D721Med (cell line): ENCODE results near the gene TTC7B.
"Not testable (repeated sequence)": the region's sequence is repeated elsewhere in the genome, so short reads cannot be mapped to it uniquely, and the experiment has no call there.

Source experiments
- DNase-seq: peaks from one replicate; pipeline ENCODE4 v3.0.0; 2011; ENCODE audit warnings: low spot score; ENCODE audit not compliant: insufficient read length
- FAIRE-seq: peaks from 2 replicates; lab custom pipeline; 2011; peaks lifted over from hg19 to GRCh38; lab: Jason Lieb, UNC
- CTCF ChIP-seq: IDR thresholded peaks from 2 replicates; pipeline ENCODE4 v1.5.1; 2012; ENCODE audit warnings: mild to moderate bottlenecking, control low read depth; ENCODE audit not compliant: insufficient read depth; ENCODE audit errors: missing control alignments

Gene TTC7B

DNA sequence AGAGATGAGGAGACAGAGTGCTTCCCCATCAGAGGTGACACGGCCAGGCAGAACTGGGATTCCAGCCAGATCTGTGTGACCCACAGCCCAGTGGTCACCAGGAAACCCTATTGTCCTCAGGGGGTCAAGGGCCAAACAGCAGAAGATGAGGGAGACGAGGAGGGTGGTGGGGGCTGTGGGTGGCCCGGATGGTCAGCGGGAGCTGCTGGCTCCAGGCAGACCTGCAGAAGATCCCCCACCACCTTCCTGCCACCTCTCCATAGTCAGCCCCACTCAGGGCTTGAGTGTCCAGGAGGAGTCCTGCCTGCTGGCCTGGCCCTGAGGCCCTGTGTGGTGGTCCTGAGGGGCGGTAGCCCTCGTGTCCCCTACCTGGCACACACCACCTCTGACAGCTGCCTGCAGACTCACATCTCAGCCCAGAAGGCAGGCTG, 282.6 kb downstream of the TTC7B start:
- no peak for TF ChIP-seq CTCF
- FAIRE-seq (no peak), DNase-seq (no peak)

DNA sequence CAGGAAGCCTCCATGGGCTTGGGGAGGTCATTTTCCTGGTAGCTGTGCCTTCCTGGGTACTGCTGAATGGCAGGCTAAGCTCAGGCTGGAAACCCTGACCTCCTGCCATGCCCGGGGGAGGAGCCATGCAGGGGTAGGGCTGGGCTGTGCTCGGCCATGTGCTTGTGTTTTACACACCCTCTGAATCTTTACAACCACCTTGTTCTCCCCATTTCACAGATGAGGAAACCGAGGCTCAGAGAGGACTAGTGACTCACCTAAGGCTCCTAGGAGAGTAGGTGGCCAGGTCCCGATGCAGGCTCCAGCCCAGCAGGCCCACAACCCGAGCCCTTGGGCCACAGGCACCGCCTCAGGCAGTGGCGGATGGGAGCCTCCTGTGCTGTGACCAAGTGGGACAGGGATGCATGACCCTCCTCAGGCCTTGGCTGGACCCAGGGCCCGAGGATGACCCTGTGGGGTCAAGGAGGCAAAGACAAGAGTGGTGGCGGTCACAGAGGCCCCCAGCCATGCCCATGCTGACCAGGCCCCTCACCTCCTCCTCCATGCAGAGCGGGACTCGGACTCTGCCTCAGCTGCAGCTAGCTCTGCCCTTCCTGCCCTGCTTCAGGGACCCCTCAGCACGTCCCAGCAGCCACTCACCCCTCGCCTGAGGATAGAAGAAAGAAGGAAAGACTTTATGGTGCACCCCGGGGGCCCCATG, 283.3 kb downstream of the TTC7B start:
- no peak for FAIRE-seq

DNA sequence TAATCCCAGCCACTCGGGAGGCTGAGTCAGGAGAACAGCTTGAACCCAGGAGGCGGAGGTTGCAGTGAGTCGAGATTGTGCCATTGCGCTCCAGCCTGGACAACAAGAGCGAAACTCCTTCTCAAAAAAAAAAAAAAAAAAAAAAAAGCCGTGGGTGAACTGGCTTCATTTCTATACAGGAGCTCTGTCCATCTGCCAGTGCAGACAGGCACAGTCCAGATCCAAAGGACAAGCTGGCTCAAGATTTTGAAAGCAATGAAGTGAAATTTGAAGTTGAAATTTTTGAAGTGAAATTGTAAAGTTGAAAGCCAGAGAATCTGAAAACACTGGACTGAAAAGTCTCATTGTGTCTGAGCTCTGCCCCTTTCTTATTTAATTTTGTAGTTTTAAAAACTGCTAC, 284.7 kb downstream of the TTC7B start:
- no peak for TF ChIP-seq CTCF
- no peak for DNase-seq
- FAIRE-seq: no peak

More for the DNA sequence above, 283.3 kb downstream of the TTC7B start:
- no peak for DNase-seq
- TF ChIP-seq CTCF: no peak

GRCh38 chr14:90530523-90530922, 285.7 kb downstream of the TTC7B start:
- TF ChIP-seq CTCF: no peak
- FAIRE-seq (no peak), DNase-seq (no peak)

DNA sequence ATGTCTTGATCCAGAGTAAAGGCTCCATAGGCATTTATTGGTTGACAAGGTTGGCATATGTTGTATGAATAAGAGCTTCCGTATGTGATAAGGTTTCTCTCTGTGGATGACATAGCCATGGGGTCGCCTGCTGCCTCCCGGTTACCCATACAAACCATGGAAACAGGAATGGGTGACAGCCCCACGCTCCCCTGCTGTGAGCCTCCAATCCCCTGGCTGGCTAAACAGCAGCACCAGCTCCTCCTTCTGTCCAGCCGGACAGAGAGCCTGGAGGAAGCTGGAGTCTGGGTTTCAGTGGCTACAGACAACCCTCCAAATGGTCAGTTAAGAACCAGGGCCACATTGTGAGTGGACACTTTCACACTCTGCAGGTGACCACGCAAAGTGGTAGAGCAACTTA, 288.3 kb downstream of the TTC7B start:
- FAIRE-seq (no peak), DNase-seq (no peak)
- no peak for TF ChIP-seq CTCF

- not testable (repeated sequence) for DNase-seq, FAIRE-seq
Measured at GRCh38 chr14:90526536-90526935, 289.7 kb downstream of the TTC7B start.

DNA sequence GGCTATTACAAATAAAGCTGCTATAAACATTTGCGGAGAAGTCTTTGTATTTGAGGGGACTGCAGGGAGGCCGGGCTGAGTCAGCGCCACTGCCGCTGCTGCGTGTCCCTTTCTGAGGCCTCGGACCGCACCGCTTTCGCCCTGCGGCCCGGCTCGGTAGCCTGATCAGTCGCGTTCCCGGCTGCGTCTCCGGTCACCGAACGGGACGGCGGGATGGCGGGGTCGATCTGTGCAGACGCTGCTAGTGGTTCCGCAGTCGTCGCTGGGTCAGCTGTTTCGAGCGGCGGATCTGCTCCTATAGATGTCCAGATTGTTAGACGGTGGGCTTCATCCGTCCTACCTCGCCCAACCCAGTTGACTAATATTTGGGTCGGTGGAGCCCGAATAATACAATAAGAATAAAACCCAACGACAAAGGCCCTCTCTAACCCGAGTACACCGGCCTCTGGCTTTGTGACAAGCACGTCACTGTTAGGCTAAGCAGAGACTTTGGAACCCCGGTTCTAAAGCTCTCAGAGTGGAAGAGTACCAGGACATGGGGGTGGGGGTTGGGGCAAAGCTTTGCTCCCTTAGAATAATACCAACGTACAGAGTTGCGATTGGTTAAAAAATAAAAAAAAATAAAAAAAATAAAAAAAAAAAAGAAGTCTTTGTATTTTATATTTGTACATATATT, 290.7 kb downstream of the TTC7B start:
- DNase-seq: not testable (repeated sequence)
- FAIRE-seq: peak; percentile 72
